Mammary epithelial cell (primary cell): ENCODE results near the gene SLC17A1.

Source experiments
- EZH2 ChIP-seq: IDR thresholded peaks from 2 replicates; pipeline ENCODE4 v1.6.1; 2012; ENCODE audit warnings: low read length, inconsistent platforms, borderline replicate concordance
- TF ChIP-seq, protein P1 (sequence below), 2 donors: IDR thresholded peaks in 1 of 2; conservative IDR thresholded peaks in 1 of 2; 2 replicates each; pipeline ENCODE4 v1.5.1; 2011 to 2012; ENCODE audit warnings: inconsistent platforms in 2 of 2, low read length in 2 of 2, mild to moderate bottlenecking in 2 of 2, control low read depth in 1 of 2, low read depth in 1 of 2; ENCODE audit not compliant: insufficient read depth in 1 of 2; ENCODE audit errors: extremely low read depth in 1 of 2

DNA sequence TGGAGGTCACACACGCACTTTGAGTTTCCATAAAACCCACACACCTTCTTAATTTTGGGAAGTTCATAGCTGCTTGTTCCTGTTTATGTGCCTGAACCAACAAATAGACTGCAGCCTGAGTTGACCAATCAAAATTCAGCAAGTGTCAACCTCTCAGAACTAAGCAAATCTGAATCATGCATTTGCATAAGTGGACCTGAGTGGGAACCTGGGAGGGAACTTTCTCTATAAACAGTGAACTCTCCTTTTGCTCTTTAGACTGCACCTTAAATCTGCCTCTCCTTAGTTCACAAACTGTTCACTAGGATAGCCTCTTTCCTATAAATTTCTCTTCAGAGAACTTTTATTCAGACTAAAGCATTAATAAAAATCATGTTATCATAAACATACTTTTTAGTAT, 37.9 kb downstream of the SLC17A1 start:
- TF ChIP-seq, protein P1, sequence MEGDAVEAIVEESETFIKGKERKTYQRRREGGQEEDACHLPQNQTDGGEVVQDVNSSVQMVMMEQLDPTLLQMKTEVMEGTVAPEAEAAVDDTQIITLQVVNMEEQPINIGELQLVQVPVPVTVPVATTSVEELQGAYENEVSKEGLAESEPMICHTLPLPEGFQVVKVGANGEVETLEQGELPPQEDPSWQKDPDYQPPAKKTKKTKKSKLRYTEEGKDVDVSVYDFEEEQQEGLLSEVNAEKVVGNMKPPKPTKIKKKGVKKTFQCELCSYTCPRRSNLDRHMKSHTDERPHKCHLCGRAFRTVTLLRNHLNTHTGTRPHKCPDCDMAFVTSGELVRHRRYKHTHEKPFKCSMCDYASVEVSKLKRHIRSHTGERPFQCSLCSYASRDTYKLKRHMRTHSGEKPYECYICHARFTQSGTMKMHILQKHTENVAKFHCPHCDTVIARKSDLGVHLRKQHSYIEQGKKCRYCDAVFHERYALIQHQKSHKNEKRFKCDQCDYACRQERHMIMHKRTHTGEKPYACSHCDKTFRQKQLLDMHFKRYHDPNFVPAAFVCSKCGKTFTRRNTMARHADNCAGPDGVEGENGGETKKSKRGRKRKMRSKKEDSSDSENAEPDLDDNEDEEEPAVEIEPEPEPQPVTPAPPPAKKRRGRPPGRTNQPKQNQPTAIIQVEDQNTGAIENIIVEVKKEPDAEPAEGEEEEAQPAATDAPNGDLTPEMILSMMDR (conservative IDR thresholded peaks at IDR 0.05 in 1 of 2, IDR thresholded peaks at IDR 0.05 in 1 of 2; ENCODE audit: extremely low read depth in 1 of 2, insufficient read depth in 1 of 2, low read depth in 1 of 2, low read length in 2 of 2) = no peak
- no peak for TF ChIP-seq EZH2
